ENCODE results near the gene ZBTB18. TPM values are rescaled to one million over a fixed set of nuclear protein-coding genes. Genes with fewer than 3 reads are reported as not detected.

ZBTB18 gene
- total RNA-seq, 1 experiment from 2014 or later, result 1.8 TPM

DNA sequence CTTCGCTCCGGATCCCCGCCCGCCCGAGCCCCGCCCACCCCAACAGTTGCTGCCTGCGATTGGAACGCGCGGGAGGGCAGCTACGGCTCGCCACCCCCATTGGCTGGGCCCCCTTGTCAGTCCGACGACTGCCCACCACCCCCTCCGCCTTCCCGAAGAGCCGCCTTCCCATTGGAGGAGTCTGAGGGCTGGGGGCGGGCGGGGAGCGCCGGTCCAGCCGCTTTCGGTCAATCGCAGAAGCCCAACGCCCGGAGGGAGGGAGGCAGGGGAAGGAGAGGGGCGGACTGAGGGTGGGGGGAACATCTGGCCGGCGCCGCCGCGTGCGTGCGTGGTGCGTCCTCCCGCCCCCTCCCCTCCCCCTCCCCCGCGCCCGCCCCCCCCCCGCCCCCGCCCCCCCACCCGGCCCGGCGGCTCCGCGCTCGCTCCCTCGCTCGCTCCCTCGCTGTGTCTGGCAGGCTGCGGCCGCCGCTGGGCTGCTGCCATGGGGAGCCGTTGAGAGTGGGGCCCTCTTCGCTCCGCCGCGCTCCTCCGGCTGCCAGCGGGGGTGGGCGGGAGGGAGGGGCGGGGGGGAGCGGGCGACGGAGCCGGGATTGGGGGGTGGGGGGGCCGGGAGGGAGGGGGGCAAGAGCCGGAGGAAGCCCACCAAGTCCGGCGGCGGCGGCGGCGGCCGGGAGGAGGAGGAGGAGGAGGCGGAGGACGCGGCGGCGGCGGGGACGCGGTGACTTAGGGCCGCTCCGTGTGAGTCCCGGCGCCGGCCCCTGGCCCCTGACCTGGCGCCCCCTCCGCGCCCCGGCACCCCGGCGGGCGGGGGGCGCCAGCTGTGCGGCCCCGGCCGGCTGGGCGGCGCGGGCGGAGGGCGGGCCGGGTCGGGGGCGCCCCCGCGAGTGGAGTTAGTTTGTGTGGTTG is 2.6 kb upstream of the ZBTB18 start (continued):
- TF ChIP-seq SRF (IDR thresholded peaks at IDR 0.05; ENCODE audit: low read depth) (no peak), EZH2 (IDR thresholded peaks at IDR 0.05) (no peak), ELF1 (IDR thresholded peaks at IDR 0.05; ENCODE audit: borderline replicate concordance, low read depth) (no peak), EZH2phosphoT487 (IDR thresholded peaks at IDR 0.05; ENCODE audit: borderline replicate concordance) (no peak), POLR2A (IDR thresholded peaks at IDR 0.05; ENCODE audit: borderline replicate concordance, extremely low read depth, insufficient read depth, insufficient read length) (no peak)

DNA sequence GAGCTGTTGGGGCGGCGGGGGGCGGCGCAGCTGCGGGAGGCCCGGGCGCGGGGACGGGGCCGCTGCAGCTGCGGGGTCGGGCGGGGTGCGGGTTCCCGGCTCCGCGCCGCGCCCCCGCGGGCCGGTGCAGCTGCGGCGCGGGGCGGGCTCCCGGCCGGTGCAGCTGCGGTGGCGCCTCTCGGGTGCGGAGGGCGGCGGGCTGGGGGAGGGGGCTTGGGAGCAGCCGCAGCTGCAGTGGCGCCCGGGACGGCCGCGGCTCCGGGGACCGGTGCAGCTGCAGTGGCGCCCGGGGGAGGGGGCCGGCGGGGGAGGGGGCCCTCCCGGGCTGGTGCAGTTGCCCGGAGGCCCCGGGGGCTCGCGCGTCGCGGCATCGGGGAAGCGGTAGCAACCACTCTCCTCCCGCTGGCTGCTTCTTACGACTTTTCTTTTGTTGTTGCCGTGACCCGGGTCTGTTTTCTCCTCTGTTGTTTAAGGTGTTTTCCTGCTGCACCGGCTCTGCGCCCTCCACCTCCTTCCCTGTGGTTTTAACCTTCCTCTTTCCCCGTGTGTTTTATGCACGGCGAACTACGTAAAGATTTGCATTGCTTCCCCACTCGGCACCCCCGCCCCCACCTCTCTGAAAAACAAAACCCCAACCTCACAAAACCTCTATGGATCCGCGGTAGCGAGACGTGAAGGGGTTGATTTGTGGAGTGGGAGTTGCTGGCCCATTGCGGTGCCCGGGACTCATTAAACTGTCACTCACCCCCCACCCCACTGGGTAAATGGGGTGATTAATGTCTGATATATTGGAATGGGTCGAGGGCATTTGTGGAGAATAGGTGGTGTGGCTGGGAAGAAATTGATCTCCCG is 1.7 kb upstream of the ZBTB18 start:
- Histone ChIP-seq H2AFZ (ENCODE audit: low read depth, low read length, poor library complexity, severe bottlenecking) (no peak overlapping the region), H3K9me2 (ENCODE audit: insufficient read depth) (no peaks in the 10 kb centered on the region), H3K4me2 (ENCODE audit: low read length) (peak overlapping the region; percentile 45), H3K4me3 (replicated peaks in 1 of 2; ENCODE audit: low read depth in 1 of 2, low read length in 2 of 2) (no peak overlapping the region), H3K4me1 (ENCODE audit: control insufficient read depth in 1 of 2, insufficient read depth in 2 of 2, low read length in 2 of 2) (peaks cover 8 to 14% of the 10 kb centered on the region in 2 experiments; a peak in 3 of 4 replicates), H3K9me3 (ENCODE audit: control insufficient read depth in 1 of 2, insufficient read depth in 1 of 2, low read depth in 1 of 2, low read length in 2 of 2) (no peaks in the 10 kb centered on the region), H3K27ac (ENCODE audit: low read depth, low read length) (no peak overlapping the region), H3K27me3 (ENCODE audit: insufficient read depth, low read length) (peaks cover 70% of the 10 kb centered on the region), H3K9ac (ENCODE audit: low read length) (no peak overlapping the region), H4K20me1 (ENCODE audit: insufficient read depth) (no peaks in the 10 kb centered on the region; the same call in 1 of the 2 replicates), H3K79me2 (ENCODE audit: insufficient read depth, low read length) (no peaks in the 10 kb centered on the region), H3K36me3 (ENCODE audit: control insufficient read depth in 1 of 2, insufficient read depth in 2 of 2, low read length in 2 of 2) (no peaks in the 10 kb centered on the region)
- peak; percentile 91; the same call in 1 of the 2 replicates for TF ChIP-seq EZH2 (IDR thresholded peaks at IDR 0.05)
- no peak for TF ChIP-seq ELF1 (IDR thresholded peaks at IDR 0.05; ENCODE audit: borderline replicate concordance, low read depth)
- POLR2A ChIA-PET, result no interaction called here
- intact Hi-C loops (cut with micrococcal nuclease), result loop anchor here (2.0 to 10.0 kb wide), 3 partner anchors 163 to 705 kb away; no protein-coding TSS in a partner anchor
- DNase-seq (ENCODE audit: low read depth, low spot score), result no peak
- BruUV-seq (replicated peaks), result no TSS peak
- RAD21 ChIA-PET (ENCODE audit: low non-redundant PET in 1 of 2, low total read pairs in 2 of 2, uncharacterized antibody in 2 of 2, unreplicated experiment in 2 of 2), result no interaction called here
- no peak for ATAC-seq
- CTCF ChIA-PET, result no interaction called here

All from HCT116 (cell line).